Measurements from ENCODE around the gene KIF16B.

DNA sequence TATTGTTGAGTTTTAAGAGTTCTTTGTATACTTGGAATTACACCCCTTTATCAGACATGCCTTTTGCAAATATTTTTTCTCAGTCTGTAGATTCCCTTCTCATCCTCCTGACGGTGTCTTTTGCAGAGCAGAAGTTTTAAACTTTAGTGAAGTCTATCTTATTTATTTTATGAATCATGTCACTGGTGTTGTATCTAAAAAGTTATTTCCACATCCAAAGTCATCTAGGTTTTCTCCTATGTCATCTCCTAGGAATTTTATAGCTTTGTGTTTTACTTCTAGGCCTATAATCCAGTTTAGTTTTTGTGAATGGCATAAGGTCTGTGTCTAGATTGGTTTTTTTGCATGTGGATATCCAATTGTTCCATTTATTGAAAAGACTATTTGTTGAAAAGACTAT, 271.3 kb downstream of the KIF16B start:
- TF ChIP-seq EZH2phosphoT487 (IDR thresholded peaks at IDR 0.05; ENCODE audit: borderline replicate concordance, low read length), result no peak
- no peak for TF ChIP-seq EZH2 (IDR thresholded peaks at IDR 0.05; ENCODE audit: low read length, unreplicated experiment)
- TF ChIP-seq, protein P1, sequence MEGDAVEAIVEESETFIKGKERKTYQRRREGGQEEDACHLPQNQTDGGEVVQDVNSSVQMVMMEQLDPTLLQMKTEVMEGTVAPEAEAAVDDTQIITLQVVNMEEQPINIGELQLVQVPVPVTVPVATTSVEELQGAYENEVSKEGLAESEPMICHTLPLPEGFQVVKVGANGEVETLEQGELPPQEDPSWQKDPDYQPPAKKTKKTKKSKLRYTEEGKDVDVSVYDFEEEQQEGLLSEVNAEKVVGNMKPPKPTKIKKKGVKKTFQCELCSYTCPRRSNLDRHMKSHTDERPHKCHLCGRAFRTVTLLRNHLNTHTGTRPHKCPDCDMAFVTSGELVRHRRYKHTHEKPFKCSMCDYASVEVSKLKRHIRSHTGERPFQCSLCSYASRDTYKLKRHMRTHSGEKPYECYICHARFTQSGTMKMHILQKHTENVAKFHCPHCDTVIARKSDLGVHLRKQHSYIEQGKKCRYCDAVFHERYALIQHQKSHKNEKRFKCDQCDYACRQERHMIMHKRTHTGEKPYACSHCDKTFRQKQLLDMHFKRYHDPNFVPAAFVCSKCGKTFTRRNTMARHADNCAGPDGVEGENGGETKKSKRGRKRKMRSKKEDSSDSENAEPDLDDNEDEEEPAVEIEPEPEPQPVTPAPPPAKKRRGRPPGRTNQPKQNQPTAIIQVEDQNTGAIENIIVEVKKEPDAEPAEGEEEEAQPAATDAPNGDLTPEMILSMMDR (conservative IDR thresholded peaks at IDR 0.05; ENCODE audit: low read depth, low read length), result no peak

Data from PC-3 (cell line).